Measurements from ENCODE around the gene MADD. TPM values are rescaled to one million over a fixed set of nuclear protein-coding genes. Genes with fewer than 3 reads are reported as not detected.

MADD gene
- total RNA-seq, 4 donors from 2014 or later = 32.8 to 74.7 (median 35.3) TPM

- no peak for TF ChIP-seq CTCF (IDR thresholded peaks at IDR 0.05)
- DNase-seq (ENCODE audit: low spot score) (no peak), ATAC-seq (ENCODE audit: low FRiP score) (no peak)
Measured at GRCh38 chr11:47356998-47357329, 87.0 kb downstream of the MADD start.

- no peak for DNase-seq (ENCODE audit: low spot score)
- TF ChIP-seq CTCF (IDR thresholded peaks at IDR 0.05) = no peak
- ATAC-seq (ENCODE audit: low FRiP score) = no peak
Measured at GRCh38 chr11:47357985-47358730, 88.2 kb downstream of the MADD start.

- no peak for TF ChIP-seq CTCF (IDR thresholded peaks at IDR 0.05)
- no peak for DNase-seq (ENCODE audit: low spot score)
- no peak for ATAC-seq (ENCODE audit: low FRiP score)
Measured at GRCh38 chr11:47358731-47359051, 88.8 kb downstream of the MADD start.

- ATAC-seq (ENCODE audit: low FRiP score) = no peak
- no peak for TF ChIP-seq CTCF (IDR thresholded peaks at IDR 0.05)
- DNase-seq (ENCODE audit: low spot score) = no peak
Measured at GRCh38 chr11:47359162-47359561, 89.2 kb downstream of the MADD start.

GRCh38 chr11:47359586-47359985 is 89.7 kb downstream of the MADD start:
- DNase-seq (ENCODE audit: low spot score) = no peak
- TF ChIP-seq CTCF (IDR thresholded peaks at IDR 0.05) = no peak
- no peak for ATAC-seq (ENCODE audit: low FRiP score)

GRCh38 chr11:47360341-47360740 is 90.4 kb downstream of the MADD start:
- no peak for DNase-seq (ENCODE audit: low spot score)
- no peak for ATAC-seq (ENCODE audit: low FRiP score)
- no peak for TF ChIP-seq CTCF (IDR thresholded peaks at IDR 0.05)

GRCh38 chr11:47361419-47361818 is 91.5 kb downstream of the MADD start:
- no peak for TF ChIP-seq CTCF (IDR thresholded peaks at IDR 0.05)
- ATAC-seq (ENCODE audit: low FRiP score) (no peak), DNase-seq (ENCODE audit: low spot score) (no peak)
